Spleen (tissue), 7 donors: ENCODE measurements around the gene PARN.

ENCODE experiments used
- POLR2A ChIP-seq, 3 donors: fragments of 450-650 bp; IDR thresholded peaks; one replicate each; pipeline ENCODE4 v1.5.1; 2017; ENCODE audit warnings: antibody characterized with exemption in 3 of 3, mild to moderate bottlenecking in 1 of 3
- POLR2AphosphoS5 ChIP-seq, 3 donors: sonication (generic); formaldehyde crosslinking; IDR thresholded peaks; one replicate each; pipeline ENCODE4 v1.5.1; 2017; ENCODE audit warnings: antibody characterized with exemption in 3 of 3
- TF ChIP-seq, protein P1 (sequence below), 11 experiments: fragments of 200-600 bp in 7 of 11; fragments of 450-650 bp in 4 of 11; sonication (generic) in 4 of 11; IDR thresholded peaks in 8 of 11; conservative IDR thresholded peaks in 3 of 11; 1 replicate in 7 of 11; 2 replicates in 4 of 11; pipeline versions ENCODE4 v1.4.0 to v1.8.0; 2016 to 2021; ENCODE audit warnings: antibody characterized with exemption in 11 of 11, inconsistent platforms in 4 of 11, mild to moderate bottlenecking in 1 of 11
- donor health status: DM: no; HTN: no; CAD: no; lungs with moderate emphysema.
- donor health status: DM: no; HTN: no; CAD: no.
- donor health status: DM: no; HTN: no; CAD: no.

DNA sequence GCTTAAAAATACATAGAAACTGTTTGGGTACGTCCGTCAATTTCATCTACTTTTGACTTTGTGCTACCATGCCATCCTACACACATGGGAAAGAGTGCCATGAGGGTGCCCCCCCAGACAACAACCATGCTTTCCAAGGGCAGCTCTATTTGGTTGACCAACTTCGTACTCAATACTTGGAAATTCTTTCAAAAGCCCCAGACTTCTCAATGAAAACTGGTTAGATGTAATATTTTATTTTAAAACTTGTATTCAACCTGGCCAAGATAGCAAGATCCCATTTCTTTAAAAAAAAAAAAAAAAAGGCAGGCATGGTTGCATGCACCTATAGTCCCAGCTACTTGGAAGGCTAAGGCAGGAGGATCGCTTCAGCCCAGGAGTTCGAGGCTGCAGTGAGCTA is 98.4 kb downstream of the PARN start:
- TF ChIP-seq, protein P1, sequence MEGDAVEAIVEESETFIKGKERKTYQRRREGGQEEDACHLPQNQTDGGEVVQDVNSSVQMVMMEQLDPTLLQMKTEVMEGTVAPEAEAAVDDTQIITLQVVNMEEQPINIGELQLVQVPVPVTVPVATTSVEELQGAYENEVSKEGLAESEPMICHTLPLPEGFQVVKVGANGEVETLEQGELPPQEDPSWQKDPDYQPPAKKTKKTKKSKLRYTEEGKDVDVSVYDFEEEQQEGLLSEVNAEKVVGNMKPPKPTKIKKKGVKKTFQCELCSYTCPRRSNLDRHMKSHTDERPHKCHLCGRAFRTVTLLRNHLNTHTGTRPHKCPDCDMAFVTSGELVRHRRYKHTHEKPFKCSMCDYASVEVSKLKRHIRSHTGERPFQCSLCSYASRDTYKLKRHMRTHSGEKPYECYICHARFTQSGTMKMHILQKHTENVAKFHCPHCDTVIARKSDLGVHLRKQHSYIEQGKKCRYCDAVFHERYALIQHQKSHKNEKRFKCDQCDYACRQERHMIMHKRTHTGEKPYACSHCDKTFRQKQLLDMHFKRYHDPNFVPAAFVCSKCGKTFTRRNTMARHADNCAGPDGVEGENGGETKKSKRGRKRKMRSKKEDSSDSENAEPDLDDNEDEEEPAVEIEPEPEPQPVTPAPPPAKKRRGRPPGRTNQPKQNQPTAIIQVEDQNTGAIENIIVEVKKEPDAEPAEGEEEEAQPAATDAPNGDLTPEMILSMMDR (IDR thresholded peaks at IDR 0.05 in 8 of 11, conservative IDR thresholded peaks at IDR 0.05 in 3 of 11): no peak
- TF ChIP-seq POLR2A (IDR thresholded peaks at IDR 0.05): no peak
- TF ChIP-seq POLR2AphosphoS5 (IDR thresholded peaks at IDR 0.05): no peak
